ENCODE measurements around the gene PRKCSH. TPM values are rescaled to one million over a fixed set of nuclear protein-coding genes. Genes with fewer than 3 reads are reported as not detected.
"Not testable (repeated sequence)": the region's sequence is repeated elsewhere in the genome, so short reads cannot be mapped to it uniquely, and the experiment has no call there.

PRKCSH gene
- total RNA-seq, 1 experiment from 2014 or later = 425 TPM

- TF ChIP-seq EGR1 (IDR thresholded peaks at IDR 0.05; ENCODE audit: low read depth) = no peak
- TF ChIP-seq SIN3A (IDR thresholded peaks at IDR 0.05; ENCODE audit: low read depth) = no peak
- no peak for TF ChIP-seq SP1 (IDR thresholded peaks at IDR 0.05; ENCODE audit: low read depth)
- TF ChIP-seq ATF3 (IDR thresholded peaks at IDR 0.05) = no peak
Observed at GRCh38 chr19:11404588-11405222, 30.7 kb upstream of the PRKCSH start (continued).

DNA sequence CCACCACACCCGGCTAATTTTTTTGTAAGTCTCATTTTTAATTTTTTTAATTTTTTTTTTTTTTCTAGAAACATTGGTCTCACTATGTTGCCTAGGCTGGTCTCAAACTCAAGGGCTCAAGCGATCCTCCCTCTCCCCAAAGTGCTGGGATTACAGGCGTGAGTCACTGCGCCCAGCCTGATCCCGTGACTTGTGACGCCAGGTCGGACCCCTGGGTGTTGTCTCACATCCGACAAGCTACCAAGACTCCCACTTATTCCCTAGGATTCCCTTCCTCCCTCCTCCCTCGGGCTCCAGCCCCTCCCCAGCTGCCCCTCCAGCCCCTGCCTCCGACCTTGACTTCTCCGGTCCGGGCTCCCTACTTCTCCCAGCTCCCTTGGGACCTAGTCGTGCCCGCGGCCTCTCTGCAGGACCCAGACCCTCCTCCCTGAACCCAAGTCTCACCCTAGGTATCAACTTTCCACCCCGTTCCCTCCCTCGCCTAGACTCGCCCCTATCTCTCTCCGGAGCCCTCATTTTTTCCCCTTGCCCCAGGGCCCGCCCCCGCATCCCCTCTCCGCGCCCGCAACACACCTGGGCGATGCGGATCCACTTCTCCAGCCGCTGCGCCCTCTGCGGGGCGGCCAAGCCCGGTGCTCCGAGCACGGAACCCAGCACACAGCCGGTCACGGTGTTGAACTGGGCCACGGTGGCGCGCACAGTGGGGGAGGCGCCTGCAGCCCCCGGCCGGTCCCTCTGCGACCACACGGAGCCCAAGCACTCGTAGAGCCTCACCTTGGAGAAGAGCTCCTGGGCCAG is 29.4 kb upstream of the PRKCSH start:
- DNase-seq (ENCODE audit: low read depth, low spot score) = no peak
- Histone ChIP-seq H3K9ac (ENCODE audit: low read length) (no peak overlapping the region), H3K9me2 (ENCODE audit: insufficient read depth) (no peaks in the 10 kb centered on the region), H3K27ac (ENCODE audit: low read depth, low read length) (no peak overlapping the region), H3K4me2 (ENCODE audit: low read length) (no peak overlapping the region), H3K4me1 (ENCODE audit: control insufficient read depth in 1 of 2, insufficient read depth in 2 of 2, low read length in 2 of 2) (peaks cover 0 to 7% of the 10 kb centered on the region in 2 experiments; a peak in 3 of 4 replicates), H3K79me2 (ENCODE audit: insufficient read depth, low read length) (no peaks in the 10 kb centered on the region; the same call in 1 of the 2 replicates), H4K20me1 (ENCODE audit: insufficient read depth) (no peaks in the 10 kb centered on the region), H2AFZ (ENCODE audit: low read depth, low read length, poor library complexity, severe bottlenecking) (no peak overlapping the region), H3K27me3 (ENCODE audit: insufficient read depth, low read length) (no peaks in the 10 kb centered on the region), H3K4me3 (replicated peaks in 1 of 2; ENCODE audit: low read depth in 1 of 2, low read length in 2 of 2) (no peak overlapping the region), H3K36me3 (ENCODE audit: control insufficient read depth in 1 of 2, insufficient read depth in 2 of 2, low read length in 2 of 2) (peaks cover 11 to 16% of the 10 kb centered on the region in 2 experiments), H3K9me3 (ENCODE audit: control insufficient read depth in 1 of 2, insufficient read depth in 1 of 2, low read depth in 1 of 2, low read length in 2 of 2) (no peaks in the 10 kb centered on the region)
- ChIA-PET CTCF (interaction anchor here (1.5 kb wide), 1 partner anchor 29 kb away, joined by 4 read pairs; the partner anchor contains the start of genes ODAD3 and PRKCSH), RAD21 (ENCODE audit: low non-redundant PET in 1 of 2, low total read pairs in 2 of 2, uncharacterized antibody in 2 of 2, unreplicated experiment in 2 of 2) (interaction anchor here in 1 of 2 experiments (0.6 kb wide), 1 partner anchor 131 kb away, joined by 3 read pairs; no protein-coding TSS in a partner anchor), POLR2A (interaction anchor here (0.9 to 2.3 kb wide), 3 partner anchors 12 to 25 kb away, joined by 3 to 8 read pairs (median 4); partner anchors contain the start of gene EPOR)
- ATAC-seq = no peak
- intact Hi-C loops (cut with micrococcal nuclease) = no loop called here
- TF ChIP-seq, protein P1, sequence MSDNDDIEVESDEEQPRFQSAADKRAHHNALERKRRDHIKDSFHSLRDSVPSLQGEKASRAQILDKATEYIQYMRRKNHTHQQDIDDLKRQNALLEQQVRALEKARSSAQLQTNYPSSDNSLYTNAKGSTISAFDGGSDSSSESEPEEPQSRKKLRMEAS (IDR thresholded peaks at IDR 0.05) = no peak
- TF ChIP-seq POLR2A (IDR thresholded peaks at IDR 0.05; ENCODE audit: borderline replicate concordance, extremely low read depth, insufficient read depth, insufficient read length) (no peak), EZH2 (IDR thresholded peaks at IDR 0.05) (no peak), TCF7L2 (IDR thresholded peaks at IDR 0.05; ENCODE audit: borderline replicate concordance, extremely low read depth, insufficient read depth, insufficient read length) (no peak), EGR1 (IDR thresholded peaks at IDR 0.05; ENCODE audit: low read depth) (no peak), ATF3 (IDR thresholded peaks at IDR 0.05) (no peak), SRF (IDR thresholded peaks at IDR 0.05; ENCODE audit: low read depth) (no peak), ZNF274 (IDR thresholded peaks at IDR 0.05; ENCODE audit: low read depth, low read length) (no peak), POLR2AphosphoS5 (IDR thresholded peaks at IDR 0.05; ENCODE audit: low read depth, low read length) (no peak)
- no TSS peak for BruUV-seq (replicated peaks)

DNA sequence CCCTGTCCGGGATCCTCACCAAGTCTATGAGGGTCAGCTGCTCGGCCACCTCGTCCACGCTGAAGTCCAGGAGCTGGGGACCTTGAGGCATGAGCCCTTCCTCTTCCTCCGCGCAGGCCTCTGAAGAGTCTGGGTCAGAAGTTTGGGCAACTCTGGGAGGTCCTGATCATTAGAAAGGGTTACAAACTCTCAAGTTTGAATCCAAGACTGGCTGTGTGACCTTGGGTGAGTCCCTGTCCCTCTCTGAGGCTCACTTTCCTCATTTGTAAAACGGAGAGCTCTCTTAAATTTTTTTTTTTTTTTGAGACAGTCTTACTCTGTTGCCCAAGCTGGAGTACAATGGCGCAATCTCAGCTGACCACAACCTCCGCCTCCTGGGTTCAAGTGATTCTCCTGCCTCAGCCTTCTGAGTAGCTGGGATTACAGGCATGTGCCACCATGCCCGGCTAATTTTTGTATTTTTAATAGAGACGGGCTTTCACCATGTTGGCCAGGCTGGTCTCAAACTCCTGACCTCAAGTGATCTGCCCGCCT is 28.7 kb upstream of the PRKCSH start:
- H2AFZ ChIP-seq (ENCODE audit: low read depth, low read length, poor library complexity, severe bottlenecking); H3K79me2 ChIP-seq (ENCODE audit: insufficient read depth, low read length); ATAC-seq; H3K9ac ChIP-seq (ENCODE audit: low read length); H3K27me3 ChIP-seq (ENCODE audit: insufficient read depth, low read length); H3K9me2 ChIP-seq (ENCODE audit: insufficient read depth); intact Hi-C loops (cut with micrococcal nuclease); H4K20me1 ChIP-seq (ENCODE audit: insufficient read depth); DNase-seq (ENCODE audit: low read depth, low spot score); H3K4me1 ChIP-seq (ENCODE audit: control insufficient read depth in 1 of 2, insufficient read depth in 2 of 2, low read length in 2 of 2); H3K9me3 ChIP-seq (ENCODE audit: control insufficient read depth in 1 of 2, insufficient read depth in 1 of 2, low read depth in 1 of 2, low read length in 2 of 2); BruUV-seq (replicated peaks); H3K27ac ChIP-seq (ENCODE audit: low read depth, low read length); H3K4me3 ChIP-seq (replicated peaks in 1 of 2; ENCODE audit: low read depth in 1 of 2, low read length in 2 of 2); H3K4me2 ChIP-seq (ENCODE audit: low read length): not testable (repeated sequence)
- POLR2A ChIA-PET = interaction anchor here (1.2 to 2.3 kb wide), 2 partner anchors 12 to 26 kb away, joined by 3 to 8 read pairs; no protein-coding TSS in a partner anchor
- RAD21 ChIA-PET (ENCODE audit: low non-redundant PET in 1 of 2, low total read pairs in 2 of 2, uncharacterized antibody in 2 of 2, unreplicated experiment in 2 of 2) = interaction anchor here in 1 of 2 experiments (0.7 kb wide), 1 partner anchor 23 kb away, joined by 3 read pairs; the partner anchor contains the start of gene EPOR
- peaks cover 11 to 14% of the 10 kb centered on the region in 2 experiments for H3K36me3 ChIP-seq (ENCODE audit: control insufficient read depth in 1 of 2, insufficient read depth in 2 of 2, low read length in 2 of 2)
- CTCF ChIA-PET = interaction anchor here (1.5 kb wide), 1 partner anchor 29 kb away, joined by 4 read pairs; the partner anchor contains the start of genes ODAD3 and PRKCSH

Measured in HCT116 (cell line).